Measurements from ENCODE around the gene ITPR2. TPM values are rescaled to one million over a fixed set of nuclear protein-coding genes. Genes with fewer than 3 reads are reported as not detected.
A peak's percentile ranks its signal among the peaks of the same experiment; 100 is the strongest.
"Not testable (repeated sequence)": the region's sequence is repeated elsewhere in the genome, so short reads cannot be mapped to it uniquely, and the experiment has no call there.

The ITPR2 gene
- total RNA-seq, 1 experiment from 2014 or later, result 16.5 TPM

- DNase-seq (ENCODE audit: low read depth), result no peak
- in situ Hi-C loops (cut with HindIII; ENCODE audit: low pct_unique_long_range_greater_than_20kb, low sequenced_read_pairs), result no loop called here
These were observed 164.1 kb downstream of the ITPR2 start for GRCh38 chr12:26668847-26669246.

- in situ Hi-C loops (cut with HindIII; ENCODE audit: low pct_unique_long_range_greater_than_20kb, low sequenced_read_pairs), result no loop called here
- DNase-seq (ENCODE audit: low read depth), result no peak
These were observed 164.8 kb downstream of the ITPR2 start for GRCh38 chr12:26668230-26668629.

GRCh38 chr12:26666286-26666685, 166.7 kb downstream of the ITPR2 start:
- no peak for DNase-seq (ENCODE audit: low read depth)
- in situ Hi-C loops (cut with HindIII; ENCODE audit: low pct_unique_long_range_greater_than_20kb, low sequenced_read_pairs), result no loop called here

- no peak for DNase-seq (ENCODE audit: low read depth)
- in situ Hi-C loops (cut with HindIII; ENCODE audit: low pct_unique_long_range_greater_than_20kb, low sequenced_read_pairs), result no loop called here
These were observed 171.6 kb downstream of the ITPR2 start for GRCh38 chr12:26661399-26661798.

- in situ Hi-C loops (cut with HindIII; ENCODE audit: low pct_unique_long_range_greater_than_20kb, low sequenced_read_pairs), result no loop called here
- DNase-seq (ENCODE audit: low read depth), result no peak
These were observed 173.1 kb downstream of the ITPR2 start for GRCh38 chr12:26659930-26660329.

- DNase-seq (ENCODE audit: low read depth), result no peak
- in situ Hi-C loops (cut with HindIII; ENCODE audit: low pct_unique_long_range_greater_than_20kb, low sequenced_read_pairs), result no loop called here
These were observed 174.0 kb downstream of the ITPR2 start for GRCh38 chr12:26658991-26659390.

- in situ Hi-C loops (cut with HindIII; ENCODE audit: low pct_unique_long_range_greater_than_20kb, low sequenced_read_pairs), result no loop called here
- DNase-seq (ENCODE audit: low read depth), result no peak
These were observed 178.4 kb downstream of the ITPR2 start for GRCh38 chr12:26654623-26655022.

GRCh38 chr12:26651566-26652188, 181.3 kb downstream of the ITPR2 start:
- peak; percentile 76 for DNase-seq (ENCODE audit: low read depth)
- in situ Hi-C loops (cut with HindIII; ENCODE audit: low pct_unique_long_range_greater_than_20kb, low sequenced_read_pairs), result no loop called here

GRCh38 chr12:26651036-26651435, 182.0 kb downstream of the ITPR2 start:
- in situ Hi-C loops (cut with HindIII; ENCODE audit: low pct_unique_long_range_greater_than_20kb, low sequenced_read_pairs), result no loop called here
- no peak for DNase-seq (ENCODE audit: low read depth)

GRCh38 chr12:26648999-26649398, 184.0 kb downstream of the ITPR2 start:
- no peak for DNase-seq (ENCODE audit: low read depth)
- in situ Hi-C loops (cut with HindIII; ENCODE audit: low pct_unique_long_range_greater_than_20kb, low sequenced_read_pairs), result no loop called here

GRCh38 chr12:26648584-26648983, 184.4 kb downstream of the ITPR2 start:
- in situ Hi-C loops (cut with HindIII; ENCODE audit: low pct_unique_long_range_greater_than_20kb, low sequenced_read_pairs), result no loop called here
- DNase-seq (ENCODE audit: low read depth), result peak; percentile 80

- in situ Hi-C loops (cut with HindIII; ENCODE audit: low pct_unique_long_range_greater_than_20kb, low sequenced_read_pairs), result no loop called here
- DNase-seq (ENCODE audit: low read depth), result no peak
These were observed 184.9 kb downstream of the ITPR2 start for GRCh38 chr12:26648066-26648465.

- DNase-seq (ENCODE audit: low read depth), result no peak
- in situ Hi-C loops (cut with HindIII; ENCODE audit: low pct_unique_long_range_greater_than_20kb, low sequenced_read_pairs), result no loop called here
These were observed 185.9 kb downstream of the ITPR2 start for GRCh38 chr12:26647088-26647487.

GRCh38 chr12:26646571-26646970, 186.4 kb downstream of the ITPR2 start:
- DNase-seq (ENCODE audit: low read depth), result no peak
- in situ Hi-C loops (cut with HindIII; ENCODE audit: low pct_unique_long_range_greater_than_20kb, low sequenced_read_pairs), result no loop called here

GRCh38 chr12:26644376-26644775, 188.6 kb downstream of the ITPR2 start:
- in situ Hi-C loops (cut with HindIII; ENCODE audit: low pct_unique_long_range_greater_than_20kb, low sequenced_read_pairs), result not testable (repeated sequence)
- peak; percentile 74 for DNase-seq (ENCODE audit: low read depth)

GRCh38 chr12:26643532-26644315, 189.3 kb downstream of the ITPR2 start:
- DNase-seq (ENCODE audit: low read depth), result no peak
- in situ Hi-C loops (cut with HindIII; ENCODE audit: low pct_unique_long_range_greater_than_20kb, low sequenced_read_pairs), result no loop called here

- peak; percentile 88 for DNase-seq (ENCODE audit: low read depth)
- in situ Hi-C loops (cut with HindIII; ENCODE audit: low pct_unique_long_range_greater_than_20kb, low sequenced_read_pairs), result no loop called here
These were observed 190.6 kb downstream of the ITPR2 start for GRCh38 chr12:26642361-26642760.

GRCh38 chr12:26636710-26637328, 196.2 kb downstream of the ITPR2 start:
- peak; percentile 58 for DNase-seq (ENCODE audit: low read depth)
- in situ Hi-C loops (cut with HindIII; ENCODE audit: low pct_unique_long_range_greater_than_20kb, low sequenced_read_pairs), result no loop called here

- in situ Hi-C loops (cut with HindIII; ENCODE audit: low pct_unique_long_range_greater_than_20kb, low sequenced_read_pairs), result no loop called here
- no peak for DNase-seq (ENCODE audit: low read depth)
These were observed 199.3 kb downstream of the ITPR2 start for GRCh38 chr12:26633591-26634210.

All from Caki2 (cell line).